ENCODE results near the gene ZNF625.
"Not testable (repeated sequence)": the region's sequence is repeated elsewhere in the genome, so short reads cannot be mapped to it uniquely, and the experiment has no call there.

Gene ZNF625

GRCh38 chr19:12137221-12137940 lies 19.2 kb downstream of the ZNF625 start:
- no peak for DNase-seq

DNA sequence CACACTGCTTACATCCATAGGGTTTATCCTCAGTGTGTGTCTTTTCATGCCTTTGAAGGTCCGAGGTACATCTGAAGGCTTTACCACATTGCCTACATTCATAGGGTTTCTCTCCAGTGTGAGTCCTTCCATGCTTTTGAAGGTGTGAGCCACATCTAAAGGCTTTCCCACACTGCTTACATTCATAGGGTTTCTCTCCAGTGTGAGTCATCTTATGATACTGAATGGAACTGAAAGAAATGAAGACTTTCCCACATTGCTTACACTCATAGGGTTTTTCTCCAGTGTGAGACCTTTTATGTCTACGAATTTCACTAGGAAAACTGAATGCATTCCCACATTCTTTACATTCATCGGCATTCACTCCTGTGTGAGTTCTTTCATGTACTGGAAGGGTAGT lies 23.5 kb downstream of the ZNF625 start:
- no peak for DNase-seq

- no peak for DNase-seq
These were observed 29.8 kb downstream of the ZNF625 start for GRCh38 chr19:12126707-12127106.

- no peak for DNase-seq
These were observed 39.1 kb downstream of the ZNF625 start for GRCh38 chr19:12117201-12117970.

GRCh38 chr19:12113121-12113520 lies 43.4 kb downstream of the ZNF625 start:
- DNase-seq: no peak

- no peak for DNase-seq
These were observed 43.8 kb downstream of the ZNF625 start for GRCh38 chr19:12112701-12113100.

DNA sequence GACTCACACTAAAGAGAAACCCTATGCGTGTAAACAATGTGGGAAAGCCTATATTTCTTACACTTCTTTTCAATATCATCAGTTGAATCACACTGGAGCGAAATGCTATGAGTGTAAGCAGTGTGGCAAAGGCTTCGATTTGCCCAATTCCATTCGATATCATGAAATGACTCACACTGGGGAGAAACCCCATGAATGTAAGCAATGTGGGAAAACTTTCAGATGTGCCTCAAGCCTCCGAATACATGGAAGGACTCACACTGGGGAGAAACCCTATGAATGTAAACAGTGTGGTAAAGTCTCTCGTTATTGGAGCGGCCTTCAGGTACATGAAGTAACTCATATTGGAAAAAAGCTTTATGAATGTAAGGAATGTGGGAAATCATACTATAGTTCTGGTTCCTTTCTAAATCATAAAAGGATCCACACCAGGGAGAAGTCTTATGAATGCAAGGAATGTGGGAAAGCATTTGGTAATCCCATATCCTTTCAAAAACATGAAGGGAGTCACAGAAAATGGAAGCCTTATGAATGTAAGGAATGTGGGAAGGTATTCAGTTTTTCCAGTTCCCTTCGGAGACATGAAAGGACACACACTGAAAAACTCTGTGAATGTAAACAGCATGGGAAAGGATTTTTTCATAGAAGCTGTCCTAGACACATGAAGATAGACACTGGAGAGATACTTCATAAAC lies 44.4 kb downstream of the ZNF625 start:
- no peak for DNase-seq

DNA sequence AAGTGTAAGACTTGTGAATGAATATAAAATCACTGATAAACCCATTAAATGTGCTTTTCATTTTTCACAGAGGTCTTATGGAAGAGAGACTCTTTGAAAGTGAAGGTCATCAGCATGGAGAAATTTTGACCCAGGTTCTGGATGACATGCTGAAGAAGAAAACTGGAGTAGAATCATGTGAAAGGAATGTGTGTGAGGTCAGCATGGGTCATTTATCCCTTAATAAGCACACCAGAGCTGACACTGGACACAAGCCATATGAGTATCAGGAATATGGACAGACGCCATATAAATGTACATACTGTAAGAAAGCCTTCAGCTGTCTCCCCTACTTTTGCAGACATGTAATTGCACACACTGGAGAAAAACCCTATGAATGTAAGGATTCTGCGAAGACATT lies 45.4 kb downstream of the ZNF625 start:
- DNase-seq: no peak

GRCh38 chr19:12103909-12104308 lies 52.6 kb downstream of the ZNF625 start:
- not testable (repeated sequence) for DNase-seq

GRCh38 chr19:12098040-12098439 lies 58.5 kb downstream of the ZNF625 start:
- no peak for DNase-seq

GRCh38 chr19:12095111-12095790 lies 61.3 kb downstream of the ZNF625 start:
- DNase-seq: no peak

All from islet precursor cell (in vitro differentiated cells).